ENCODE measurements around the gene EXOSC10.
"Not testable (repeated sequence)": the region's sequence is repeated elsewhere in the genome, so short reads cannot be mapped to it uniquely, and the experiment has no call there.

The EXOSC10 gene

DNA sequence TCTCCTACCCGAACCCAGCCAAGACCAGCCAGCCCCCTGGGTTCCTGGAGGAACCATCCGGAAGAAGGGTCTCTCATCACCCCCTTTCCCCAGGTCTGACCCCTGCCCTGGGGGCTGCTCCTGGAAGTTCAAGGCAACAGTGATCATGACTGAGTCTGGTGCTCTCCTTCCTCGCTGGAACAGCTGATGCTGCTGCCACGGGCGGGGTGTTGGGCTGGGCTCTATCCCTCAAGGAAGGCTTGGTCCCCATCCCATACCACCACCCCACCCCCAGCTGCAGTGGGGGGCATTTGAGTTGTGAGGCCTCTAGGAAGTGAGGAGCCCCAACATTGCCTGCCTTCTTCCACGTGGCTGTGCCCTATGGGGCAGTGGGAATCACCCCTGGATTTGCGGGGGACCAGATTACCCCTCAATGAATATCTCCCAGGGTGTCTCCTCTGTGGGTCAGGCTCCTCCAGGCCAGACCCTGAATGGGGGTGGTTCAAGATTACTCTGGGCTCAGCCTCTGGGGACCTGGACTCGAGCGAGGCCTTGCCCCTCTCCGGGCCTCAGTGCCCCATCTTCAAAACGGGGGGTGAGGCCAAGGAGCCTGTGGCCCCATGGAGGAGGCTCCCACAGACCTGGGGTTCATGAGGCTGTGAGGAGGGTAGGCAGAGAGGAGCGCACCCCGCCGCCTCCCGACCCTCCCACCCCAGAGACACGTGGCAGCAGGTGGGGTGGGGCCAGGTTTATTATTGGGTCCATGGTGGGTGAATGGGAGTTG is 55.4 kb downstream of the EXOSC10 start:
- no peak for DNase-seq (ENCODE audit: low spot score)

DNA sequence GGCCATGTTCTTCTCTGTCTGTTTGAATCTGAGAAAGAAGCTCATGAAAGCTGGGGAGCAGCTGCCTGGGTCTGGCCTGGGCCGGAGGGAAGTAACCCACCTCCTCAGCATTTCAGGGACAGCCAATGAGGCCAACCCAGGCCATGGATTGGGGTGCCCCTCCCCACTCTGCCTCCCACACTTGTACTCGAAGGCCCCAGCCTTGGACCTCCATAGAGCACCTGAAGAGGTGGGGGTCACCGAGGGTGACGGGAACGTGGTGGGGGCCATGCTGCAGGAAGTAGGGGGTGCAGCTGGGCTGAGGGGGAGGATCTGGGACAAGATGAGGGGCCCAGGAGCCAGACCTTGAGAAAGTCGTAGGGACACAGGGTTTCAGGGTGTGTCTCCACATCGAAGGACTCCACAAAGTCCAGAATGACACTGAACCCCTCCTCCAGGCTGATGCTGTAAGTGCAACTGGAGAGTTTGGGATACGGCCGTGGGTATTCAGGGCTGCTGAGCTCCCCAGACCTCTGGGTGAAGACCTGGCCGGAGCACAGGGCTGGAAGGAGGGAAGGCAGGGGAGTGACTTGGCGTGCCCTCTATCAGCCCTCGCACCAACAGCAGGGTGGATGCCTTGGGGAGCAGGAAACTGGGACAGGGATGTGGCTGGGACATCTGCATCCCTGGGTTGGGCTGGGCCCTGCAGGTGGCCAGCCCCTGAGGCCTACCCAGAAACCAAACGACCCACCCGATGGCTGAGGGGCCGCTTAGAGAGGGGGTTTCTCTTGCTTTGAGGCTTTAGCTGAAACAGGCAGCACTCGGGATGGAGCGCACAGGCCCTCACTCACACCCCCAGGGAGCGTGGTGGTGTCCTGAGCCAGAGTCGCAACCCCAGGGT is 56.4 kb downstream of the EXOSC10 start:
- no peak for DNase-seq (ENCODE audit: low spot score)

DNA sequence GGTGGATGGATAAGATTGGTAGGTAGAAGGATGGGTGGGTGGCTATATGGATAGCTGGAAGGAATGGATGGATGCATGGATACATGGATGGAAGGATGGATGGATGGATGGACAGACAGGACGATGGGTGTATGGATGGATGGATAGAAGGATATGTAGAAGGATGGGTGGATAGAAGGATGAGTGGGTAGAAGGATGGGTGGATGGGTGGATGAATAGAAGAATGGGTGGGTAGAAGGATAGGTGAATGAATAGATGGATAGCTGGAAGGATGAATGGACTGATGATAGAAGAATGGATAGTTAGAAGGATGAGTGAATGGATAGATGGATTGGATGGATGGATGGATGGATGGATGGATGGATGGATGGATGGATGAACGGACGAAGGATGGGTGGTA is 57.6 kb downstream of the EXOSC10 start:
- DNase-seq (ENCODE audit: low spot score), result no peak

DNA sequence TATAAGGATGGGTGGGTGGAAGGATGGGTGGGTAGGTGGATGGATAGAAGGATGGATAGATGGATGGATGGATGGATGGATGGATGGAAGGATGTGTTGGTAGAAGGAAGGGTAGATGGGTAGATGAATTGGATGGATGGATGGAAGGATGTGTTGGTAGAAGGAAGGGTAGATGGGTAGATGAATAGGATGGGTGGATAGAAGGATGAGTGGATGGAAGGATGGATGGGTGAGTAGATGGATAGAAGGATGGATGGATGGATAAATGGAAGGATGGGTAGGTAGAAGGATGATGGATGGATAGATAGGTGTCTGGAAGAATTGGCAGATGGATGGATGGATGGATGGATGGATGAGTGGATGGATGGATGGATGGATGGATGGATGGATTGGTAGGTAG is 58.6 kb downstream of the EXOSC10 start:
- no peak for DNase-seq (ENCODE audit: low spot score)

DNA sequence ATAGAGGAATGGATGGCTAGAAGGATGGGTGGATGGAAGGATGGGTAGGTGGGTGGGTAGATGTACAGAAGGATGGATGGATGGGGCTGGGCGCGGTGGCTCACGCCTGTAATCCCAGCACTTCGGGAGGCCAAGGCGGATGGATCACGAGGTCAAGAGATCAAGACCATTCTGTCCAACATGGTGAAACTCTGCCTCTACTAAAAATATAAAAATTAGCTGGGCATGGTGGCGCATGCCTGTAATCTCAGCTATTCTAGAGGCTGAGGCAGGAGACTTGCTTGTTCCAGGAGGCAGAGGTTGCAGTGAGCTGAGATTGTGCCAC is 59.6 kb downstream of the EXOSC10 start:
- DNase-seq (ENCODE audit: low spot score), result not testable (repeated sequence)

DNA sequence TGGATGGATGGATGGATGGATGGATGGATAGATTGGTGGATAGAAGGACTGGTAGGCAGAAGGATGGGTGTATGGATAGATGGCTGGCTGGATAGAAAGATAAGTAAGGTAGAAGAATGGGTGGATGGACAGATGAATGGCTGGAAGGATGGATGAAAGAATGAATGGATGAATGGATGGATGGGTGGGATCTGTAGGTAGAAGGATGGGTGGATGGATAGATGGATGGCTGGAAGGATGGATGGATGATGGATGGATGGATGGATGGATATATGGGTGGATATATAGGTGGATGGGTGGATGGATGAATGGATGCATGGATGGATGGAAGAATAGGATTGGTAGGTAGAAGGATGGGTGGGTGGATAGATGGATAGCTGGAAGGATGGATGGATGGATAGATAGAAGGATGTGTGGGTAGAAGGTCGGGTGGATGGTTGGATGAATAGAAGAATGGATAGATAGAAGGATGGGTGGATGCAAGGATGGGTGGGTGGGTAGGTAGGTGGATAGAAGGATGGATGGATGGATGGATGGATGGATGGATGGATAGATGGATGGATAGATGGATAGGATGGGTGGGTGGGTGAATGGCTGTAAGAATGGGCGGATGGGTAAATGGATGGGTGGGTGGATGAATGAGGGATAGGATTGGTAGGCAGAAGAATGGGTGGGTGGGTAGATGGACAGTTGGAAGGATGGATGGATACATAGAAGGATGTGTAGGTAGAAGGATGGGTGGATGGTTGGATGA is 60.1 kb downstream of the EXOSC10 start:
- no peak for DNase-seq (ENCODE audit: low spot score)

DNA sequence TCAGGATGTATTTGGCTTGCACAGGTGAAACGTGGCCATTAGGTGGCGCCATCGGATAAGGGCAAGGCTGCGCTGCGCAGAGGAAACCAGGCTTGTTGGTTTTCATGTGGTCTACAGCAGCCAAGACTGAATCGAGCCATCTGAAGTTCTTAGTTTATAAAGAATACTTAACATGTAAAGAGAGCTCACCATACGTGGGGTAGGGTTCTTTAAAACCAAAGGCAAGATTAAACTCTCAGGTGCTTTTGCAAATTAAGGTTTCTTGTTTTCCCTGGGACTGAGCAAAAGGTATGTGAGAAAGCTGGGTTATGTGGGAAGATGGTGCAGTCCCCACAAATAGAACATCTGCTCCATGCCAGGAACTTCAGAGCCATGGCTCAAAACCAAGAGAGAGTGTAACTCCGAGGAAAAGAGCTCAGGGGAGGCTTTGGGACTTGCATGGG is 61.9 kb downstream of the EXOSC10 start:
- peak; percentile 89 for DNase-seq (ENCODE audit: low spot score)

DNA sequence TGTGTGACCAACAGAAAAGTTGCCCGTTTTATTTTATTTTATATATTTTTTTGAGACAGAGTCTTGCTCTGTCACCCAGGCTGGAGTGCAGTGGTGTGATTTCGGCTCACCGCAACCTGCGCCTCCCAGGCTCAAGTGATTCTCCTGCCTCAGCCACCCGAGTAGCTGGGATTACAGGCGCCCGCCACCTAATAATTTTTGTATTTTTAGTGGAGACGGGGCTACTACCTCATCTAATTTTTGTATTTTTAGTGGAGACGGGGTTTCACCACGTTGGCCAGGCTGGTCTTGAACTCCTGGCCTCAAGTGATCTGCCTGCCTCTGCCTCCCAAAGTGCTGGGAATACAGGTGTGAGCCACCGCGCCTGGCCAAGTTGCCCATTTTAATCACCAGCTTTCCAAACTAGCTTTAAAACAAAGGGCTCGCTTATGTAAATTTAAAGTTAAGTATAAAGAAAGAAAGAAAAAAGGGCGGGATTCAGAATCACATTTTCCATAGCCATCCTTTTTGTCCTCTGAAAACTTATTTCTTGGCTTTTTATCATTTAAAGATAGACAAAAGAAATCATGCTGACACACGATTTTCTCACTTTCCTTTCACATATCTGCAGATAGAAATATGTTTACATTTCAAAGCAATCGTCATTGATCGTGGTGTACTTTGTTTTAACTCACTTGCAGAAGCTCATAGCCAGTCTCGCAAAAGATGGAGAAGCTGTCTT is 62.5 kb downstream of the EXOSC10 start:
- not testable (repeated sequence) for DNase-seq (ENCODE audit: low spot score)

DNA sequence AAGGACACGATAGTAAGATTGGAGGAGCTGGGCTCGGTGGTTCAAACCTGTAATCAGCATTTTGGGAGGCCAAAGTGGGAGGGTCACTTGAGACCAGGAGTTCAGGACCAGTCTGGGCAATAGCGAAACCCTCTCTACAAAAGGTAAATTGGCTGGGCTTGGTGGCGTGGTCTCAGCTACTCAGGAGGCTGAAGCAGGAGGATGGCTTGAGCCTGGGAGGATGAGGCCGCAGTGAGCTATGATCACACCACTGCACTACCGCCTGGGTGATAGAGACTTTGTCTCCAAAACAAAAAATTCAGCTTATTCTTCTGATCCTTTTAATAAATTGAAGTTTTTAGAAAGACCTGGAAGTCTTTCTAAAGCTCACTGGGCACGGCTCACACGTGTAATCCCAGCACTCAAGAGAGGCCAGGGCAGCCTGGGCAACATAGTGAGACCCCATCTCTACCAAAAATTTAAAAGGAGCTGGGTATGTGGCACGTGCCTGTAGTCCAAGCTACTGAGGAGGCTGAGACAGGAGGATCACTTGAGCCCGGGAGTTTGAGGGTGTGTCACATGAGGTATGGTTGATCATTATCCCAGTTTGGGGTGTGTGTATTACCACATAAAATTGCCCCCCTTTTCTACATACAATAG is 67.9 kb downstream of the EXOSC10 start:
- DNase-seq (ENCODE audit: low spot score), result no peak

DNA sequence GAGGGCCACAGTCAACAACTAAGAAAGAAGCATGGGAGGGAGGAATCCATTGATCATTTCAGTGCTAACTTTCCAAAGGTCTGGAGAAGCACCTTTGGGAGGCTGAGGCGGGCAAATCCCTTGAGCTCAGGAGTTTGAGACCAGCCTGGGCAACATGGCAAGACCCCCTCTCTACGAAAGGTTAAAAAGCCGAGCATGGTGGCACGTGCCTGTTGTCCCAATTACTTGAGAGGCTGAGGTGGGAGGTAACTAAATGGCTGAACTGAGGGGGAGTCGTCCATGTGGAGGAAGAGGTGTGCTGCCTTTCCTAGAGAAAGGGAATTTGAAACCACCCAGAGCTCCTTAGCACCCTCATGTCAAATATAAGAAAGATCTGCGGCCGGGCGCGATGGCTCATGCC is 68.8 kb downstream of the EXOSC10 start:
- DNase-seq (ENCODE audit: low spot score), result no peak

DNA sequence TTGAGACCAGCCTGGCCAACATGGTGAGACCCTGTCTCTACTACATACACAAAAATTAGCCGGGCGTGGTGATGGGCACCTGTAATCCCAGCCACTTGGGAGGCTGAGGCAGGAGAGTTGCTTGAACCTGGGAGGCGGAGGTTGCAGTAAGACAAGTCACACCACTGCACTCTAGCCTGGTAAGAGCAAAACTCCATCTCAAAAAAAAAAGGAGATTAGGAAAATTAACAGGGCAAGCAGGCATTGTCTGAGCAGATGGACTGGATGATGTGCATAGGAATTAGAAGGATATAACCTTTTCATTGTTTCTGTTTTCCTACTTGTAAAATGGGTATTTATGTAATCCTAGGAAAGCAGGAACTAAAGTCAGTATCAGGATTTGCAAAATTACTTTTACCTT is 71.7 kb downstream of the EXOSC10 start:
- DNase-seq (ENCODE audit: low spot score), result no peak

DNA sequence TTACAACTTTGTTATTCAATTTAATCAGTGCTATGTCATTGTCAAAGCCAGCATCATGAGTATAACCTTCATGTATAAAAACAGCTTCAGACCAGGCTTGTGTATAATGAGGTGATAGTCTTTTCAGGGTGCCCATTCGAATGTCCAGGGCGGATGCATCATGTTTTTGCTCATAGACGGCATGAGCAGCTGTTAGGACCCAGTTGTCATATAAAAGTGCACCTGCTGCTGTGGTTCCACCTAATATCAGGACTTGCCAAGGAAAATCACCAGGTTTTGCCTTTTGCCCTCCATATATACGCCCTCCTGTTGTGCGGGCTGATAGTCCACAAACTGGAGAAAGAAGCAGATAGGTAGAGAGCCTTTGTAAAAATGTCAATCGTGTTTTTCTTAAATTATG is 72.4 kb downstream of the EXOSC10 start:
- no peak for DNase-seq (ENCODE audit: low spot score)

DNA sequence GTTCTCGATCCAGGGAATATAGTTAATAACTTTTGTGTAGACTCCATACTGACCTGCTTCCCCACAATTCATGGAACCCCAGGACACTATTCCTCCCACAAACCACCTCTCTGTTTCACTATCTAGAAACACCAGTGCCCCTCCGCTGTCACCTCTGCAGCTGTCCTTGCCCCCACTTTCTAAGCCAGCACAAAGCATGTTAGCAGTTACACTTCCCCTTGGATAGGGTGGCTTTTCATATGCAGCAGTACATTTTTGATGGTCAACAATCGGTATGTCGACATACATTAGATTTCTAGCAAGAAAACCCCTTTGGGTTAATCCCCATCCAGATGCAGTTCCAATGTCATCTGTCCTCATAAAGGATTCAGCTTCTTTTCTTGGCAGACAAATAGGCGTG is 72.8 kb downstream of the EXOSC10 start:
- DNase-seq (ENCODE audit: low spot score), result no peak

DNA sequence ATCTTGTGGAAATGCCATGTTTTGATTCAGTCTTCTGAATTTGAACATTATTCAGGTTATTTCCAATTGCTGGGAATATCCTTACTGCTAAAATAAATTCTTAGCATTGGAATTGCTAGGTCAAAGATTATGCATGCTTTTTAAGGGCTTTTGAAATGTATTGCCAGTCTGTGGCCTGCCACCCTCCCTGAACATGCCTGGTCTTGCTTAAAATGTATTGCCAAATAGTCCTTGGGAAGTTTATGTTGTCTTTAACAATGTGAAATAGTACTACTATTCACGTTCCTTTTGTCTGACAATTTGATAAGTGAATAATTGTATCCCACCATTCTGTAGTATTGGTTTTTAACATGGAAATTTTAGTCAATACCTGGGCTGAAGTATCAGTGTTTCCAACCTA is 73.6 kb downstream of the EXOSC10 start:
- no peak for DNase-seq (ENCODE audit: low spot score)

DNA sequence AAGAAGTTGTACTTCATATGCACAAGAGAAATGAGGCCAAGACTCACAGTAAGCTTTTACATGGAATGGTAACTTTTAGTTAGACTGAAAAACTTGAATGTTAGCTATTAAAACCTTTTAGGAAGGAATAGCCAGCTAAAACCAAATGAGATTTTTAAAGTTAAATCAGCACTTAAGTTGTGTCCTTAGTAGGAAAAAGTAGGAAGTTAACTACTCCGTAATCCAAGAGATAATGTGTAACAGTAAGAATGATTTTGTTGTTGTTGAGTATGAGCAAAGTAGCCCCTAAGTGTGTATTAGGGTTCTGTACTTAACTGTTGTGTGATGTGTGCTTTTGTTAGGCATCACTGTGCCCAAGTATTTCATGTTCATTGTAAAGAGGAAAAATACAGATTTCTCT is 74.1 kb downstream of the EXOSC10 start:
- DNase-seq (ENCODE audit: low spot score), result no peak

DNA sequence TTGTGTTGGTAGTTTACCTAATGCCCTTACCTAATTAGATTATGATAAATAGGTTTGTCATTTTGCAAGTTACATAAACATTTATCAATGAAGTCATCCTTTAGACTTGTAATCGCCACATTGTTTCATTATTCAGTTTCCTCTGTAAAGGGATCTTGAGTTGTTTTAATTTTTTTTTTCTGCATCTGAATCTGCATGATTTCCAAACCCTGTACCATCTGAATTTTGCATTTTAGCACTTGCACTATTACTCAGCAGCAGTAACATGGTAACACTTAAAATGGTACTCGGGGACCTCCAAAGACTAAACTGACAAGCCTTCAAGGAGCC is 74.8 kb downstream of the EXOSC10 start:
- DNase-seq (ENCODE audit: low spot score), result no peak

DNA sequence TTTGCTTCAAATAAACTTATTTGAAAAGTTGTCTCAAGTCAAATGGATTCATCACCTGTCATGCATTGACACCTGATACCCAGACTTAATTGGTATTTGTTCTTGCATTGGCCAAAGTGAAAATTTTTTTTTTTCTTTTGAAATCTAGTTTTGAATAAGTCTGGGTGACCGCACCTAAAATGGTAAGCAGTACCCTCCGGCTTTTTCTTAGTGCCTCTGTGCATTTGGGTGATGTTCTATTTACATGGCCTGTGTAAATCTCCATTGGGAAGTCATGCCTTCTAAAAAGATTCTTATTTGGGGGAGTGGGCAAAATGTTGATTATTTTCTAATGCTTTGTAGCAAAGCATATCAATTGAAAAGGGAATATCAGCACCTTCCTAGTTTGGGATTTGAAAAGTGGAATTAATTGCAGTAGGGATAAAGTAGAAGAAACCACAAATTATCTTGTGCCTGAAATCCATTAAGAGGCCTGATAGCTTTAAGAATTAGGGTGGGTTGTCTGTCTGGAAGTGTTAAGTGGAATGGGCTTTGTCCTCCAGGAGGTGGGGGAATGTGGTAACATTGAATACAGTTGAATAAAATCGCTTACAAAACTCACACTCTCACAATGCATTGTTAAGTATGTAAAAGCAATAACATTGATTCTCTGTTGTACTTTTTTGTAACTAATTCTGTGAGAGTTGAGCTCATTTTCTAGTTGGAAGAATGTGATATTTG is 75.4 kb downstream of the EXOSC10 start:
- no peak for DNase-seq (ENCODE audit: low spot score)

DNA sequence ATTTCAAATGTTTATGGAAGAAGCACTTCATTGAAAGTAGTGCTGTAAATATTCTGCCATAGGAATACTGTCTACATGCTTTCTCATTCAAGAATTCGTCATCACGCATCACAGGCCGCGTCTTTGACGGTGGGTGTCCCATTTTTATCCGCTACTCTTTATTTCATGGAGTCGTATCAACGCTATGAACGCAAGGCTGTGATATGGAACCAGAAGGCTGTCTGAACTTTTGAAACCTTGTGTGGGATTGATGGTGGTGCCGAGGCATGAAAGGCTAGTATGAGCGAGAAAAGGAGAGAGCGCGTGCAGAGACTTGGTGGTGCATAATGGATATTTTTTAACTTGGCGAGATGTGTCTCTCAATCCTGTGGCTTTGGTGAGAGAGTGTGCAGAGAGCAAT is 76.5 kb downstream of the EXOSC10 start:
- DNase-seq (ENCODE audit: low spot score), result no peak

DNA sequence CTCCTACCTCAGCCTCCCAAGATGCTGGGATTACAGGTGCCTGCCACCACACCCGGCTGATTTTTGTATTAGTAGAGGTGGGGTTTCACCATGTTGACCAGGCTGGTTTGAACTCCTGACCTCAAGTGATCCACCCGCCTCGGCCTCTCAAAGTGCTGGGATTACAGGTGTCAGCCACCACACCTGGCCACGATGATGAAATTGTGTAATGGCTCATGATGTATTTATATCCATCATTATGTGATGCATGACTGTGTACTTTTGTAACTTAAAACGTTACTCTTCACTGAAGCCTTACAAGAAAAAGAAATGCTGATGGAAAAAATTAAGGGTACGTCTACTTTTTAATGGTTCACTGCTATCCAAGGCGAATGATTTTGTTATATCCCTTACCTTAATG is 79.7 kb downstream of the EXOSC10 start:
- DNase-seq (ENCODE audit: low spot score), result no peak

DNA sequence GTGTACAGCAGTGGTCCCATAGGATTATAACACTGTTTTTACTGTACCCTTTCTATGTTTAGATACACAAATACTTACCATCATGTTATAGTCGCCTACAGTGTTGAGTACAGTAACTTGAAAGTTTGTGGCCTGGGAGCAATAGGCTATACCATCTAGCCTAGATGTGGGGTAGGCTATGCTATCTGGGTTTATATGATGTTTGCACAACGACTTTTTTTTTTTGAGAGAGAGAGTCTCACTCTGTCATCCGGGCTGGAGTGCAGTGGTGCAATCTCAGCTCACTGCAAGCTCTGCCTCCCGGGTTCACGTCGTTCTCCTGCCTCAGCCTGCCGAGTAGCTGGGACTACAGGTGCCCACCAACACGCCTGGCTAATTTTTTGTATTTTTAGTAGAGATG is 80.3 kb downstream of the EXOSC10 start:
- not testable (repeated sequence) for DNase-seq (ENCODE audit: low spot score)

Measured in pons (tissue), 1 donor.